Neuronal stem cell (in vitro differentiated cells): ENCODE data around the gene ZNF417.
A peak's percentile ranks its signal among the peaks of the same experiment; 100 is the strongest.
"Not testable (repeated sequence)": the region's sequence is repeated elsewhere in the genome, so short reads cannot be mapped to it uniquely, and the experiment has no call there.

Experiments used
- DNase-seq: peaks from one replicate; pipeline ENCODE4 v3.0.0-alpha.2; 2013; ENCODE audit warnings: low spot score
- H2AFZ ChIP-seq: one replicate; pipeline ENCODE4 v1.6.1; 2013; ENCODE audit warnings: mild to moderate bottlenecking, low read length, inconsistent platforms
- H2AK5ac ChIP-seq: 2 replicates; pipeline ENCODE4 v1.6.1; 2013; ENCODE audit warnings: low read depth, mild to moderate bottlenecking, inconsistent platforms, low read length, moderate library complexity, mixed read lengths
- H2BK120ac ChIP-seq: 2 replicates; pipeline ENCODE4 v1.6.1; 2013; ENCODE audit warnings: low read depth, mild to moderate bottlenecking, inconsistent platforms, low read length, moderate library complexity, mixed read lengths
- H2BK12ac ChIP-seq: one replicate; pipeline ENCODE4 v1.6.1; 2013; ENCODE audit warnings: low read length, inconsistent platforms
- H2BK15ac ChIP-seq: 2 replicates; pipeline ENCODE4 v1.6.1; 2013; ENCODE audit warnings: mild to moderate bottlenecking, low read length, inconsistent platforms, mixed read lengths
- H2BK5ac ChIP-seq: one replicate; pipeline ENCODE4 v1.6.1; 2013; ENCODE audit warnings: inconsistent platforms, mild to moderate bottlenecking, low read length, moderate library complexity
- H3K14ac ChIP-seq: one replicate; pipeline ENCODE4 v1.6.1; 2013; ENCODE audit warnings: low read length, inconsistent platforms
- H3K18ac ChIP-seq: 2 replicates; pipeline ENCODE4 v1.6.1; 2013; ENCODE audit warnings: low read length, inconsistent platforms
- H3K23ac ChIP-seq: 2 replicates; pipeline ENCODE4 v1.6.1; 2013; ENCODE audit warnings: low read depth, mild to moderate bottlenecking, mixed read lengths, low read length, inconsistent platforms; ENCODE audit not compliant: poor library complexity
- H3K27ac ChIP-seq: replicated peaks from 3 replicates; pipeline ENCODE4 v1.5.1; 2013; ENCODE audit warnings: low read length, inconsistent platforms
- H3K27me3 ChIP-seq, 3 experiments: 2 replicates each; pipeline ENCODE4 v1.6.1; 2013; ENCODE audit warnings: low read length in 3 of 3, mild to moderate bottlenecking in 2 of 3, inconsistent platforms in 1 of 3, low read depth in 1 of 3, mixed read lengths in 1 of 3, moderate library complexity in 1 of 3; ENCODE audit not compliant: control insufficient read depth in 3 of 3, insufficient read depth in 3 of 3
- H3K36me3 ChIP-seq, 2 donors: replicated peaks in 1 of 2; 2 replicates each; pipeline ENCODE4 v1.6.1; 2013; ENCODE audit warnings: low read length in 2 of 2; ENCODE audit not compliant: control insufficient read depth in 2 of 2, insufficient read depth in 2 of 2
- H3K4ac ChIP-seq: 2 replicates; pipeline ENCODE4 v1.6.1; 2013; ENCODE audit warnings: inconsistent platforms, mild to moderate bottlenecking, low read length, moderate library complexity
- H3K4me1 ChIP-seq, 2 donors: 1 replicate in 1 of 2; 2 replicates in 1 of 2; pipeline ENCODE4 v1.6.1; 2013; ENCODE audit warnings: low read length in 2 of 2, low read depth in 1 of 2; ENCODE audit not compliant: control insufficient read depth in 2 of 2, insufficient read depth in 1 of 2
- H3K4me2 ChIP-seq: one replicate; pipeline ENCODE4 v1.6.1; 2013; ENCODE audit warnings: mild to moderate bottlenecking, low read length, inconsistent platforms; ENCODE audit not compliant: insufficient read depth, poor library complexity, severe bottlenecking
- H3K4me3 ChIP-seq, 2 donors: 2 replicates each; pipeline ENCODE4 v1.5.1; 2013; ENCODE audit warnings: low read length in 2 of 2, mild to moderate bottlenecking in 2 of 2, inconsistent platforms in 1 of 2, moderate library complexity in 1 of 2
- H3K79me1 ChIP-seq: one replicate; pipeline ENCODE4 v1.6.1; 2013; ENCODE audit warnings: low read depth, mild to moderate bottlenecking, inconsistent platforms, low read length, moderate library complexity
- H3K9ac ChIP-seq: one replicate; pipeline ENCODE4 v1.6.1; 2013; ENCODE audit warnings: mild to moderate bottlenecking, low read depth, low read length, inconsistent platforms; ENCODE audit not compliant: poor library complexity
- H3K9me3 ChIP-seq, 2 donors: replicated peaks in 1 of 2; 2 replicates each; pipeline versions ENCODE3 to v1.6.1; 2013; ENCODE audit warnings: low read length in 2 of 2, mild to moderate bottlenecking in 2 of 2, inconsistent platforms in 1 of 2, low read depth in 1 of 2, mixed read lengths in 1 of 2, moderate library complexity in 1 of 2; ENCODE audit not compliant: control insufficient read depth in 2 of 2, insufficient read depth in 1 of 2
- H4K8ac ChIP-seq: one replicate; pipeline ENCODE4 v1.6.1; 2013; ENCODE audit warnings: low read depth, mild to moderate bottlenecking, inconsistent platforms, low read length, moderate library complexity
- H4K91ac ChIP-seq: one replicate; pipeline ENCODE4 v1.6.1; 2013; ENCODE audit warnings: low read length, low read depth, mild to moderate bottlenecking, inconsistent platforms; ENCODE audit not compliant: poor library complexity
- WGBS, 2 donors: extraction: QIAGEN DNeasy Blood & Tissue Kit; methylation state at CpG; one replicate each; pipeline ENCODE4 v1.1.7; 2013; ENCODE audit warnings: missing lambda C conversion rate in 2 of 2, mixed read lengths in 1 of 2; ENCODE audit not compliant: insufficient read length in 2 of 2, insufficient replicate concordance in 1 of 2; ENCODE audit errors: extremely low coverage in 2 of 2; 5-methylcytosine and 5-hydroxymethylcytosine counted together

ZNF417 gene

GRCh38 chr19:57888107-57888559 is 28.3 kb downstream of the ZNF417 start:
- DNase-seq, result no peak
- Histone ChIP-seq H3K36me3 (peaks cover 6 to 41% of the 10 kb centered on the region in 2 donors), H3K79me1 (no peaks in the 10 kb centered on the region)

DNA sequence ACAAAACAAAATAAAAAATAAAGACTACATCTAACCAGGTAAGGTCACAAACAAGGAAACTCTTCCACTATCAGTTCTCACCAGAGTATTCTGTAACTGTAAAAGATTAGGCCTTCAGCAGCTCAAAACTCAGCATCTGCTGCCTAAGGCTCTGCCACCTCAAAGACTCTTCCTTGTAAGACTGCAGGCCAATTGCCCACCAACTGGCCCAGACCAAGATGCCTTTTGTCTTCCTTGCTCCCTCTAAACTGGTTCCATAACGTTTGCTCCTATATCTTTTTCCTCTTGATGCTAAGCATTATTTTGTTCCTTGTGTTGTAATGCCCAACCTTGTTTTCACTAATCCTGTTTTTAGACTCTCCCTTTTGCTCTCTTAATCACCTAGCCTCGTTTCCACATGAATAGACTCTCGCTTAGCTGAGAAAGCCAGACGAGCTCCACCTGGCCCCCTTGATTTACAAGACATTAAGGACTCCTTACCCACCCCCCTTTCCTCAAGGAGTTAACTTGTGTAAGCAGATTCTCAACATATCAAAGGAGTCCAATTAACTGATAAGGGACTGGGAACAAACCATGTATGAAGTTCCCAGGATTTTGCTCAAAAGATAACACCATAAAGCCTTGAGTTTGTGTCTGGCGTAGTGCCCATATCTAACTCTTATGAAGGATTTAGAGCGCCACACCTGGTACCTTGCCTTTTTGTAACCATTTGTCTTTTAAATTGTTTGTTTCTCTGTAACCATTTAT is 29.0 kb downstream of the ZNF417 start:
- Histone ChIP-seq H4K91ac (no peak overlapping the region), H2BK12ac (no peak overlapping the region), H3K14ac (no peak overlapping the region), H3K4me1 (peaks cover 1 to 3% of the 10 kb centered on the region in 2 donors), H3K4me3 (peak overlapping the region; percentile 24 to 65), H3K79me1 (no peaks in the 10 kb centered on the region), H2BK15ac (no peak overlapping the region), H2BK5ac (no peak overlapping the region), H2BK120ac (no peak overlapping the region), H4K8ac (no peak overlapping the region), H3K27me3 (no peaks in the 10 kb centered on the region), H3K4ac (no peak overlapping the region), H2AFZ (no peak overlapping the region), H3K9ac (no peak overlapping the region), H3K27ac (peak overlapping the region; percentile 65), H3K18ac (no peak overlapping the region), H3K23ac (no peak overlapping the region), H2AK5ac (no peak overlapping the region), H3K4me2 (peak overlapping the region; percentile 35), H3K9me3 (peaks cover 0 to 49% of the 10 kb centered on the region in 2 donors), H3K36me3 (peaks cover 6 to 46% of the 10 kb centered on the region in 2 donors)
- WGBS, 2 donors, result no CpG with 5 or more reads among the region's 6 CpGs
- peak; percentile 17 for DNase-seq

More at GRCh38 chr19:57888107-57888559, 28.3 kb downstream of the ZNF417 start:
- H2BK15ac ChIP-seq, result no peak overlapping the region
- H3K9ac ChIP-seq, result peak overlapping the region; percentile 94
- H3K23ac ChIP-seq, result no peak overlapping the region
- no peak overlapping the region for H3K18ac ChIP-seq
- no peak overlapping the region for H2AK5ac ChIP-seq
- peak overlapping the region; percentile 76 for H3K27ac ChIP-seq
- H3K4ac ChIP-seq, result no peak overlapping the region
- H3K4me1 ChIP-seq, result peaks cover 1 to 3% of the 10 kb centered on the region in 2 donors
- H4K91ac ChIP-seq, result no peak overlapping the region
- no peak overlapping the region for H3K14ac ChIP-seq
- H3K4me2 ChIP-seq, result peak overlapping the region; percentile 66
- WGBS, 2 donors, result no CpG with 5 or more reads among the region's 8 CpGs
- no peaks in the 10 kb centered on the region for H3K27me3 ChIP-seq
- no peak overlapping the region for H4K8ac ChIP-seq
- H2BK12ac ChIP-seq, result no peak overlapping the region
- peak overlapping the region; percentile 83 for H2BK5ac ChIP-seq
- H3K4me3 ChIP-seq, result peak overlapping the region; percentile 65 to 90
- H3K9me3 ChIP-seq, result peaks cover 0 to 44% of the 10 kb centered on the region in 2 donors
- H2AFZ ChIP-seq, result peak overlapping the region; percentile 84
- no peak overlapping the region for H2BK120ac ChIP-seq

DNA sequence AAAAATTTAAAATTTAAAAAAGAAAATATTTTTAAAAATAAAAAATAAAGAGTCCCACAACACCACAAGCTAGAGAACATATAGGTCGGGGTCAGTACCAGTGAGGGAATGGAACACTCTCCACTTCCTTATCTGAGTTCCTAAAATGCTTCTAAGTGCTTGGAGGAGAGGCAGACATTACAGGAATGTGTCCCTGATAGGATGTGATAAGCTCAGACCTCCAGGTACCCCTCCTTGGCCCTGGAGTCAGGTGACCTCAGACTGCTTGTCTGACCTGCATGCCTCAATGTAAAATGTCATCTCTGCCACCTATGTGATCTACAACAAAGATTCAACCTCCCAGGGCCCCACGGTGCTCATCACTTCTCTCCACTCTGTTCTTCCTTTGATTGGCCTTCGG is 30.3 kb downstream of the ZNF417 start:
- peaks cover 6 to 46% of the 10 kb centered on the region in 2 donors for H3K36me3 ChIP-seq
- H2AFZ ChIP-seq, result no peak overlapping the region
- H2BK120ac ChIP-seq, result no peak overlapping the region
- no peak overlapping the region for H2BK5ac ChIP-seq
- peaks cover 0 to 49% of the 10 kb centered on the region in 2 donors for H3K9me3 ChIP-seq
- no peak overlapping the region for H3K4me2 ChIP-seq
- no peak overlapping the region for H3K4ac ChIP-seq
- H4K8ac ChIP-seq, result no peak overlapping the region
- no CpG with 5 or more reads among the region's 3 CpGs for WGBS, 2 donors
- no peak overlapping the region for H2BK15ac ChIP-seq
- H3K9ac ChIP-seq, result no peak overlapping the region
- H3K14ac ChIP-seq, result no peak overlapping the region
- DNase-seq, result no peak
- no peak overlapping the region for H3K4me3 ChIP-seq
- H2AK5ac ChIP-seq, result no peak overlapping the region
- no peaks in the 10 kb centered on the region for H3K79me1 ChIP-seq
- H3K27me3 ChIP-seq, result no peaks in the 10 kb centered on the region
- H3K18ac ChIP-seq, result no peak overlapping the region
- H3K27ac ChIP-seq, result no peak overlapping the region
- no peak overlapping the region for H4K91ac ChIP-seq
- no peak overlapping the region for H3K23ac ChIP-seq
- H3K4me1 ChIP-seq, result peaks cover 1 to 3% of the 10 kb centered on the region in 2 donors
- no peak overlapping the region for H2BK12ac ChIP-seq

- not testable (repeated sequence) for H3K9ac ChIP-seq, H2BK5ac ChIP-seq, H2BK120ac ChIP-seq, H3K23ac ChIP-seq, H2BK12ac ChIP-seq, H3K27ac ChIP-seq, H2AK5ac ChIP-seq, H3K27me3 ChIP-seq, H3K18ac ChIP-seq, H3K79me1 ChIP-seq, H4K91ac ChIP-seq, H3K4me2 ChIP-seq, H3K4me3 ChIP-seq, H2AFZ ChIP-seq, H2BK15ac ChIP-seq, H3K14ac ChIP-seq, H3K4ac ChIP-seq, DNase-seq, H3K4me1 ChIP-seq, H4K8ac ChIP-seq
- peaks cover 42 to 80% of the 10 kb centered on the region in 2 donors for H3K9me3 ChIP-seq
- WGBS, 2 donors, result no CpG with 5 or more reads among the region's 8 CpGs
- peaks cover 48 to 89% of the 10 kb centered on the region in 2 donors for H3K36me3 ChIP-seq
These were observed 42.3 kb downstream of the ZNF417 start for GRCh38 chr19:57873883-57874799.
